OCI-LY1 (cell line): ENCODE results near the gene TMEM171.

ENCODE experiments used
- H2AFZ ChIP-seq: fragments of 200-600 bp; sonication (generic), shearing (Covaris generic); 2 replicates; pipeline ENCODE4 v1.6.0; 2014; ENCODE audit warnings: antibody characterized with exemption, mild to moderate bottlenecking, low read length
- H3F3A ChIP-seq: fragments of 200-600 bp; sonication (generic), shearing (Covaris generic); 2 replicates; pipeline ENCODE4 v1.6.0; 2014; ENCODE audit warnings: mild to moderate bottlenecking, antibody characterized with exemption, low read length, moderate library complexity; ENCODE audit not compliant: insufficient read depth
- H3K27ac ChIP-seq: fragments of 200-600 bp; sonication (generic); 2 replicates; pipeline ENCODE4 v1.5.1; 2014; ENCODE audit warnings: low read length, mixed run types, mild to moderate bottlenecking, low read depth; ENCODE audit not compliant: poor library complexity, severe bottlenecking
- H3K27me3 ChIP-seq: fragments of 200-600 bp; sonication (generic); 2 replicates; pipeline ENCODE4 v1.6.0; 2014; ENCODE audit warnings: antibody characterized with exemption, mild to moderate bottlenecking, low read length, moderate library complexity; ENCODE audit not compliant: insufficient read depth
- H3K36me3 ChIP-seq: fragments of 200-600 bp; sonication (generic); 2 replicates; pipeline ENCODE4 v1.6.1; 2014; ENCODE audit warnings: mild to moderate bottlenecking, antibody characterized with exemption, low read length, moderate library complexity, mixed read lengths; ENCODE audit not compliant: insufficient read depth
- H3K4me1 ChIP-seq: fragments of 200-600 bp; sonication (generic); 2 replicates; pipeline ENCODE4 v1.5.1; 2014; ENCODE audit warnings: mild to moderate bottlenecking, low read length, moderate library complexity; ENCODE audit not compliant: insufficient read depth, severe bottlenecking
- H3K4me2 ChIP-seq: fragments of 200-600 bp; sonication (generic), shearing (Covaris generic); 2 replicates; pipeline ENCODE4 v1.6.1; 2014; ENCODE audit warnings: low read length
- H3K4me3 ChIP-seq: fragments of 200-600 bp; sonication (generic); 2 replicates; pipeline ENCODE4 v1.5.1; 2014; ENCODE audit warnings: low read length, low read depth, mild to moderate bottlenecking, mixed read lengths; ENCODE audit not compliant: poor library complexity, severe bottlenecking
- H3K79me2 ChIP-seq: fragments of 200-600 bp; shearing (Covaris generic); 2 replicates; pipeline ENCODE4 v1.6.1; 2016; ENCODE audit warnings: mixed run types, low read length, mixed read lengths; ENCODE audit not compliant: insufficient read depth
- H3K9ac ChIP-seq: fragments of 200-600 bp; sonication (generic), shearing (Covaris generic); 2 replicates; pipeline ENCODE4 v1.6.1; 2014; ENCODE audit warnings: mild to moderate bottlenecking, low read length, mixed read lengths
- H3K9me2 ChIP-seq: fragments of 200-600 bp; sonication (generic), shearing (Covaris generic); 2 replicates; pipeline ENCODE4 v1.6.1; 2014; ENCODE audit warnings: low read depth, mild to moderate bottlenecking, low read length, mixed read lengths
- H3K9me3 ChIP-seq: fragments of 200-600 bp; shearing (Covaris generic); 2 replicates; pipeline ENCODE4 v1.6.1; 2014; ENCODE audit warnings: low read length, mixed read lengths
- H4K20me1 ChIP-seq: fragments of 200-600 bp; sonication (generic), shearing (Covaris generic); 2 replicates; pipeline ENCODE4 v1.6.0; 2016; ENCODE audit warnings: mild to moderate bottlenecking, low read length; ENCODE audit not compliant: insufficient read depth
- CTCF ChIP-seq: fragments of 200-600 bp; sonication (generic), shearing (Covaris generic); IDR thresholded peaks from 2 replicates; pipeline ENCODE4 v1.5.1; 2017; ENCODE audit warnings: mild to moderate bottlenecking, antibody characterized with exemption, low read length, moderate library complexity, mixed read lengths
- EZH2 ChIP-seq: fragments of 200-600 bp; sonication (generic), shearing (Covaris generic); IDR thresholded peaks from 2 replicates; pipeline ENCODE4 v1.8.0; 2017; ENCODE audit warnings: borderline replicate concordance, mixed run types, mild to moderate bottlenecking, antibody characterized with exemption, low read length, moderate library complexity, mixed read lengths

TMEM171 gene

GRCh38 chr5:73171495-73171894 is 51.1 kb downstream of the TMEM171 start:
- Histone ChIP-seq H4K20me1 (no peaks in the 10 kb centered on the region), H3K27me3 (no peaks in the 10 kb centered on the region), H2AFZ (no peak overlapping the region), H3K4me1 (peaks cover 18% of the 10 kb centered on the region), H3K79me2 (no peaks in the 10 kb centered on the region), H3K4me2 (no peak overlapping the region), H3K9me2 (no peaks in the 10 kb centered on the region), H3K27ac (no peak overlapping the region), H3K9ac (no peak overlapping the region), H3K36me3 (no peaks in the 10 kb centered on the region), H3K9me3 (no peaks in the 10 kb centered on the region), H3K4me3 (no peak overlapping the region), H3F3A (no peaks in the 10 kb centered on the region)
- TF ChIP-seq CTCF = no peak
- no peak for TF ChIP-seq EZH2

- Histone ChIP-seq H3K79me2 (no peaks in the 10 kb centered on the region), H3K27ac (peak within 1 kb of the TSS; percentile 48), H3K9me2 (no peaks in the 10 kb centered on the region), H4K20me1 (no peaks in the 10 kb centered on the region), H3K36me3 (no peaks in the 10 kb centered on the region), H3K27me3 (no peaks in the 10 kb centered on the region), H3F3A (no peaks in the 10 kb centered on the region), H3K4me1 (peaks cover 18% of the 10 kb centered on the region), H3K9me3 (no peaks in the 10 kb centered on the region), H3K4me2 (peak within 1 kb of the TSS; percentile 26; the same call in 1 of the 2 replicates), H3K9ac (no peak within 1 kb of the TSS; the same call in 1 of the 2 replicates), H3K4me3 (no peak within 1 kb of the TSS), H2AFZ (no peak within 1 kb of the TSS)
- TF ChIP-seq EZH2 (no peak), CTCF (no peak)
These were observed 52.6 kb downstream of the TMEM171 start, which contains the start of gene TMEM174 for GRCh38 chr5:73172951-73173350. TMEM174 (plus strand) TSS chr5:73173193; CDS start chr5:73173244, 51 bp downstream.

GRCh38 chr5:73174100-73174815 is 53.9 kb downstream of the TMEM171 start:
- H3K9ac ChIP-seq = no peak overlapping the region; the same call in 1 of the 2 replicates
- H3F3A ChIP-seq = no peaks in the 10 kb centered on the region
- H3K79me2 ChIP-seq = no peaks in the 10 kb centered on the region
- H3K27me3 ChIP-seq = no peaks in the 10 kb centered on the region
- peaks cover 18% of the 10 kb centered on the region for H3K4me1 ChIP-seq
- TF ChIP-seq CTCF (no peak), EZH2 (no peak)
- H4K20me1 ChIP-seq = no peaks in the 10 kb centered on the region
- no peak overlapping the region for H3K4me3 ChIP-seq
- no peak overlapping the region for H2AFZ ChIP-seq
- H3K9me3 ChIP-seq = no peaks in the 10 kb centered on the region
- no peaks in the 10 kb centered on the region for H3K9me2 ChIP-seq
- H3K27ac ChIP-seq = peak overlapping the region; percentile 48
- peak overlapping the region; percentile 26; the same call in 1 of the 2 replicates for H3K4me2 ChIP-seq
- H3K36me3 ChIP-seq = no peaks in the 10 kb centered on the region
